GM19035 (cell line): Measurements from ENCODE around the gene TGM6.

ENCODE experiments used
- ATAC-seq: cut with Tn5 transposase; IDR thresholded peaks from one replicate; pipeline ENCODE4 v1.9.1; 2021; ENCODE audit not compliant: unreplicated experiment

TGM6 gene

DNA sequence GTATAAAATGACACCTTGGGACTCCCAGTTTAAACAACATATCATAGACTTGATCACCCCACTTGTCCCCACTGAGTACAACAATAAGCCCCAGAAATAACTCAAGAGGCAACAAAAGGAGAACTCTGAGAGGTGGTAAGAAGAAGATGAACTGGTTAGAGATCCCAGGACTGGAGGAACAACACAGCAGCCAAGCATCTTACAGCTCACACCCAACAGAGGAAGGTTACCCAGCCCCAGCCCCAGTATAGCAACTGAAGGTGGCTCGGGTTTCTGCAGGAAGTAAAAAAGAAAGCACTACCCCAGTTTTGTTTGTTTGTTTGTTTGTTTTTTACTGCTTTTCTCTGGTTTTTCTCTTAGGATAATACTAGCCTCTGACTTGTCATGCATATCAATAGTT lies 17.1 kb upstream of the TGM6 start:
- no peak for ATAC-seq

- ATAC-seq: no peak
These were observed 16.7 kb upstream of the TGM6 start for GRCh38 chr20:2364044-2364443.

DNA sequence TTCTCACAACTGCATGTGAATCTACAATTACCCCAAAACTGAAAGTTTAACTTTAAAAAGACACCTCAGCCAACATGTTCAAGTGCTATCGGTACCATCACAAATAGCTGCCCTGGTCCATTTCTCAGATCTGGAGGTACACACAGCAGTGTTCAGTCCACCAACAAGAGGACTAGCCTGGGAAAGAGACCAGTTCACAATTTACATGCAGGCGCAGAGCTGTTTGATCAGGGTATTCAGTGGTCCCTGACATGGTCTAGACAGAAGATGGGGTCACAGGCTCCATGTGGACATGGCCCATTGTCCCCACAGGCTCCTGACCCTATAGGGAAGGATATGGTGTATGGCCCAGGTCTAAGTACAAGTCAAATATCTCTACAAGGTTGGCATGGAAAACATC lies 15.6 kb upstream of the TGM6 start:
- no peak for ATAC-seq

DNA sequence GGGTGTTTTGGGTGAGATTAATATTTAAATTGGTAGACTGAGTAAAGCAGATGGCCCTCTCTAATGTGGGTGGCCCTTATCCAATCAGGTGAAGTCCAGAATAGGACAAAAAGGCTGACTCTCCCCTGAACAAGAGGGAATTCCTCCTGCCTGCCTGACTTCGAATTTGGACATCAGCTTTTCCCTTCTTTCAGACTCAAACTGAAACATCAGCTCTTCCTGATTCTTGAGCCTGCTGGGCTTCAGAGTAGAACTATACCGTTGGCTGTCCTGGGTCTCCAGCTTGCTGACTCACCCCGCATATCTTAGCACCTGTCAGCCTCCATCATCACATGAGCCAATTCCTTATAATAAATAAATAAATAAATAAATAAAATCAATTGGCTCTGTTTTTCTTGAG lies 15.0 kb upstream of the TGM6 start:
- no peak for ATAC-seq

DNA sequence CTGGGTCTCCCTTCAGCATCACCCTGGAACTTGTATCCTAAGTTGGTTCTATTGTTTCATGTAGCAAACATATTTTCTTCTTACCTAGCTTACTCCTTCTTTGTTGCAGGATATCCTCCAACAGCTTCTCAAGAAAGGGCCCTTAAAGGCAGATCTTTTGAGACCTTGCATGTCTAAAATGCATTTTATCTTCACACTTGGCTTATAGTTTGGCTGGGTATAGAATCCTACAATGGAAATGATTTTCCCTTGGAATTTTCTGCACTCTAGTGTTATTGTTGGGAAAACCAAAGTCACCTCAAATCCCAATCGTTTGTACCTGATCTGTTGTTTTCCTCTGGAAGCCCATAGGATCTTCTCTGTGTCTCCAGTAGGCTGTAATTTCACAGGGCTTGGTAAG lies 12.1 kb upstream of the TGM6 start:
- ATAC-seq: no peak

DNA sequence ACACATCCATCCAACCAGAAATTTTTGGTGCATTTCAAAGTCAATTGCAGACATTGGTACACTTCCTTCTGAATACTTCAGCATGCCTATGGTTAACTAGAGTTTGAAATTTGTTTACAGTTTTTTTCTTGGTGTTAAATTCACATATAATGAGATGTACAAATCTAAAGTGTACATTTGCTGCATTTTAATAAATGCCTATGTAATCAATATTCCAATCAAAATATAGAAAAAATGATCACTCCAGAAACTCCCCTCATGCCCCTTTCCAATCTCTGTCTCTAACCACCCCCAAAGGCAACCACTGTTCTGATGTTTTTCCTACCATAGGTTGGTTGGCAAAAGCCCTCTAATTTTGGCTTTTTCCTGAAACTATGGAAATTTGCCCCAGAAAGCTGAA lies 7.6 kb upstream of the TGM6 start:
- ATAC-seq: no peak

DNA sequence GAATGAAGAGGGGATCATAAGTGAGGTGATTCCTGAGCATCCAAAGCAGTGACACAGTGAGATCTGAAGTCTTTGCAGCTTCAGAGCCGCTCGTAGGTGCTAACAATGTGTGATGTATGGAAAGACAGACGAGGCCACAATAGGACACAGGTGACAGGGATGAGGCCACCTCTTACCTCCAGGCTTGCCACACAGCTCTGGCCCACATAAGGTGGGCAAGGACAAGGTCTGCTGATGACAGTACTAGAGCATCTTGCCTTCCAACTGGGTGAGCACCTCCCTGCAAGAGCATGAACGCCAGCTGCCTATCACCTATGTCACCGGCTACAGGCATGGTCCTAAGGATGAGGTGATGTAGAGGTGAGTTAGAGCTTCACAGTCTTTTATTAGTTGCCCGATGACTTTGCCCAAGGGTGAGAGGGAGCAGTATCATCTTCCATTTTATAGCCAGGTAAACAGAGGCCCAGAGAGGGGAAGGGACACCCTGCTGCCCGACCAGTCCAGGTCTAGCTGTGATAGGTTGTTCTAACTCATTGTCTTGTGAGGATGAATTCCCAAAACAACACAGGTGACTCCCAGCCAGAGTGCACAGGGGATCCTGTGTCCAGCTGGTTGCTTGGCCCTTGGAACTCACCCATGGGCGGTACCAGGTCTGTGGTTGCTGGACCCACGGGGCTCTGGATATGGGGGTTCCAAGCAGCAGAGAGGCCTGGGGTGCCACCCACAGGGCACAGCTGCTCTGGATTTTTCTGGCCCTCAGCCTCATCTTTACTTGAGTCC lies 6.2 kb upstream of the TGM6 start:
- ATAC-seq: no peak

DNA sequence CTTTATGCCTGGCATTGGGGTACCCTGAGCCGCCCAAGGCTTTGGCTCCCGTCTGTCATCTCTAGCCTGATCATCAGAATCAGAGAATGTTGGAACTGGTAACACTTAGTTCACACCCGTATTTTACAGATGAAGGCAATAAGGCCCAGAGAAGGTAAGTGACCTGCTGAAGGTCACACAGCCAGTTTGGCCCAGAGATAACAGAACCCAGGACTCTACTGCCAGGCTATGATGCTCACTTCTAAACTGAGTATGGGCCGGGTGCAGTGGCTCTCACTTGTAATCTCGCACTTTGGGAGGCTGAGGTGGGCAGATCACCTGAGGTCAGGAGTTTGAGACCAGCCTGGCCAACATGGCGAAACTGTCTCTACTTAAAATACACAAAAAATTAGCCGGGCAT lies 1.8 kb upstream of the TGM6 start:
- ATAC-seq: no peak

DNA sequence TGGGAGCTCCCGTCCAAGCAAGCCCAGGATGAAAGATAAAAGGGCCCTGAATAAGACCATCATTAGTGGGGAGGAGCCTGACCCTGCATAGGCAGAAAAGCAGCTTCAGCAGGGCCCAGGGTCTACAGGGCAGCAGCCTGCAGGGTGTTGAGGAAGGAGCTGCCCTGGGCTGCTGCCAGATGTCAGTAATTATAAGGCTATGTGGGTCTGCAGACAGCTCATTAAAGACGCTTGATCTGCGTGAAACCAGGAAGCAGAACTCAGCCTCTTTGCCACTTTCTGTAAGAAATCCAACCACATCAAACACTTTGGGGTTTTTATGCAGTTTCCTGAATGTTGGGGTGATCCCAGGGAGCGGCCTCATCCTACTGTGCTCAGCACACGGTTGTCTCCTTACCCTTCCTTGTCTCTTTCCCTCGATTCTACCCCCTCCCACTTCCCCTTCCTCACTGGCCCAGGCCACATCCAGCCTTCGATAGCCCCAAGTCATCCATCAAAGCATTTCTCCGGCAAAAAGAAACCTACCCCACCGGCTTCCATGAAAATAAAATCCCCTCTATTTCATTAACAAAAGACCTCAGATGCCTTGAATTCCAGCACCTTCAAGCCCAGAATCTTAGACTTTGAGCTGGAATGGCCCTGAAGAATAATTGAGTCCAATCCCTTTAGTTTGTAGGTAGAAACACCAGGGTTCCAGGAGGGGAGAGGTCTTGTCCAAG lies 1.0 kb upstream of the TGM6 start:
- ATAC-seq: no peak

- no peak for ATAC-seq
These were observed 602 bp downstream of the TGM6 start for GRCh38 chr20:2381303-2381702.

- ATAC-seq: no peak
These were observed 2.1 kb downstream of the TGM6 start for GRCh38 chr20:2382833-2383232.

DNA sequence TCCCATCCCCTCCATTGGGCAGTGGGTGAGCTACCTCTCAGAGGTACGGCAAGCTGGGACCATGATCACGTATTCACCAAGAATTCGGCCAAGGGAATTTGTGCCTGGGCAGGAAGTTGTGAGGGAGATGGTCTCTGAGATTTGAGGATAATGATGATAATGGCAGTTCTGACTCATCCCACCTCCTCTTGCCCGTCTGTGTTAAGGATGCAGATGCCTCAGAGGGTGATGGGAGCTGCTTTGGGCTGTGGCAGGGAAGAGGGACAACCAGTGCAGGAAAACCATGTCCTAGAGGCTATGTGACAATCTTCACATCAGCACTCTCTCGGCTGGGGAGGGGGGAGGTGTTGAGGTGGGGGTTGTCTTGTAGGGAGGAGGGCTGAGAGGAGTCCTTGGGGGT lies 4.3 kb downstream of the TGM6 start:
- ATAC-seq: no peak

GRCh38 chr20:2385496-2385895 lies 4.8 kb downstream of the TGM6 start:
- ATAC-seq: no peak

- no peak for ATAC-seq
These were observed 5.9 kb downstream of the TGM6 start for GRCh38 chr20:2386516-2387179.

DNA sequence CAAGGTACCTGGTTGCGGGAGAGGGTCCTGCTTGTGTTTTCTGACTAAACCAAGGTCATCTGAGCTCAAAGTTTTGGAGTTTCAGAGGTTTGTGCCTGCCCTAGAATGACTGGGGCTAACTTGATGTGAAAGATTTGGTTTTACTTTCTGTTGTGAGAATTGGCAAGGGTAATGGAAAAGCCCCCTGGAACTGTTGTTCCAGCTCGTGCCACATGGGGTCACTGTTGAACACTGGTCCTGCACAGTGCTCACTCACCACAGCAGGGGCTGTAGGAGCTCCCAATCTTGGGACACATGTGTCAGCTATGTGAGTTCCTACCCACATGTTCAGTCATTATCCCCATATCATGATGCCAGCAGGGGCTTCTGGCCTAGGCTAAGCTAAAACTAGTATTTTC lies 6.5 kb downstream of the TGM6 start:
- ATAC-seq: no peak

GRCh38 chr20:2387580-2387979 lies 6.9 kb downstream of the TGM6 start:
- no peak for ATAC-seq

GRCh38 chr20:2390951-2391675 lies 10.4 kb downstream of the TGM6 start:
- ATAC-seq: no peak

DNA sequence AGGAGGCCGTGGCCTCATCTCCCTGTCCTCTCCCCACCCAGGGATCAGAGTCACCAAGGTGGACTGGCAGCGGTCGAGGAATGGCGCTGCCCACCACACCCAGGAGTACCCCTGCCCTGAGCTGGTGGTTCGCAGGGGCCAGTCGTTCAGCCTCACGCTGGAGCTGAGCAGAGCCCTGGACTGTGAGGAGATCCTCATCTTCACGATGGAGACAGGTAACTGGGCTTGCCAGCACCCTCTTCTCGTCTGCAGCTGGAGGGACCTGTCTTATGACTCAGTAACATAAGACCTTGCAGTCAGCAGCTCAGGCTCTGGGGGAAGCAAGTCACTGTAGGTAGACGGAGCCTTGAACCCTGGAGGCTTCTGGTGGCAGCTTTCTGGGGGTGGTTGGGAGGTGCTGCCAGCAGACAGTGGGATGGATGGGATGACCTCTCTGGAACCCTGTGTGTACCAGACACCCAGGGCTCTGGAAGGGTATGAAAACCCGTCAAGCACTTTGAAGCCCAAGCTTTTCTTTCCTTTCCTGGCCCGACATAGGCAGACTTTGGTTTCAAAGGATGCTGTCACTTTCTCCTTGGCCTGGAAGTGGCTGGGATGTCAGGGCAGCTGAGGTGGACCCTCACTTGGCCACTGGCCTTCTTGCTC lies 13.8 kb downstream of the TGM6 start:
- ATAC-seq: no peak

DNA sequence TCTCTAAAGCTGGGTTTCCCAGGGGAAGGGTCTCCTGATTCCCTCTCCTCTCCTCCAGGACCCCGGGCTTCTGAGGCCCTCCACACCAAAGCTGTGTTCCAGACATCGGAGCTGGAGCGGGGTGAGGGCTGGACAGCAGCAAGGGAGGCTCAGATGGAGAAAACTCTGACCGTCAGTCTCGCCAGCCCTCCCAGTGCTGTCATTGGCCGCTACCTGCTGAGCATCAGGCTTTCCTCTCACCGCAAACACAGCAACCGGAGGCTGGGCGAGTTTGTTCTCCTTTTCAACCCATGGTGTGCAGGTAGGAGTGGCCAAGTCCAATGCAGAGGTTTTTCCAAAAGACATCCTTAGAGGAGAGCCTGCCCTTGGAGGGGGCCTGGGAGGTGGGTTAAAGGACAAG lies 14.4 kb downstream of the TGM6 start:
- no peak for ATAC-seq

DNA sequence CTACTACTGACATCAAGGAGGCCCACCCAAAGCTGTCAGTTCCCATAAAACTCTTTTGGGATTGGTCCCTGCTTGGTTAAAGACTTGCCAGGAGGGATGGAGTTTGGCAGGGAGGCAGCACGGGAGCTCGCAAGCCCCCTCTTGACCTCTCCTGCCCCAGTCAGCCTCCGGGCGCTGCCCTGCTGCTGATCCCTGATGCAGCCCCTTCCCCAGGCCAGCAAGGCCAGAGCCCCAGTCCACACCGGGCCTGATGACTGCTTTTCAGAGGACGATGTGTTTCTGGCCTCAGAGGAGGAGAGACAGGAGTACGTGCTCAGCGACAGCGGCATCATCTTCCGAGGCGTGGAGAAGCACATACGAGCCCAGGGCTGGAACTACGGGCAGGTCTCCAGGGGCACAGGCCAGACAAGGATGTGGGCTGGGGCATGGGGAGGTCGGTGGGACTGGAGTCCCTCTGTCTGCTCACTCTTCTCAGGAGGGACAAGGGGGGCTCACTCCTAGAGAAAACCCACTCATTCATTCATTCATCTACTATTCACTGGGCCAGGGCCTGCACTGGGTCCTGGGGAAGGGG lies 15.6 kb downstream of the TGM6 start:
- no peak for ATAC-seq

GRCh38 chr20:2397091-2397490 lies 16.4 kb downstream of the TGM6 start:
- no peak for ATAC-seq
